ENCODE results near the gene ENOPH1.

ENOPH1 gene

DNA sequence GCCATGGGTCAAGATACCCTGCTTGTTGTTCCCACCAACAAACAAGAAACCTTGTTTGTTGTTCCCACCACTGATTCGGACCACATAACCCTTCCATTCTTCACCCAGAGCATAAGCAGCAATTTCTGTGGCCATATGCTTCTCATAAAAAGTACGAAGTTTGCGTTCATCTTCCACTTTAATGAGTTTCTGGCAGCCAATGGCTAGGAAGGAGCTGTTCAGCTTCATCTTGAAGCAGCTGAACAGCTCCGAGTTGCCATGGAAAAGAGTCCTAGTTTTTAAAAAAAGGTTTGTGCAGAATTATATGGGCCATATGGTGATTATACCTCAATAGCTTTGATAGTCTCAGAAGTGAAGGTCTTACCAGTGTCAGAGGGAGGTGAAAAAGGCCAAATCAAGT is 65.3 kb downstream of the ENOPH1 start:
- Histone ChIP-seq H2AFZ (ENCODE audit: insufficient read depth, low read length, poor library complexity) (no peak overlapping the region), H3K4me3 (ENCODE audit: low read depth, low read length) (no peak overlapping the region), H3K36me3 (ENCODE audit: control insufficient read depth in 1 of 2, insufficient read depth in 2 of 2, low read length in 2 of 2) (no peaks in the 10 kb centered on the region), H2BK120ac (ENCODE audit: insufficient read depth, low read length, poor library complexity) (no peak overlapping the region), H3K27me3 (ENCODE audit: insufficient read depth, low read length) (no peaks in the 10 kb centered on the region), H4K8ac (ENCODE audit: low read depth, low read length) (no peak overlapping the region), H2BK5ac (ENCODE audit: low read depth, low read length, poor library complexity) (no peak overlapping the region), H3K9ac (ENCODE audit: low read length) (no peak overlapping the region), H3K4ac (ENCODE audit: low read depth, low read length) (no peak overlapping the region), H4K91ac (ENCODE audit: low read depth, low read length) (no peak overlapping the region), H3K4me2 (ENCODE audit: low read length) (no peak overlapping the region), H3K79me2 (ENCODE audit: control insufficient read depth, insufficient read depth, low read length, poor library complexity) (no peaks in the 10 kb centered on the region), H2BK12ac (ENCODE audit: low read length) (no peak overlapping the region), H3K14ac (ENCODE audit: low read length) (no peak overlapping the region), H3K27ac (ENCODE audit: low read depth, low read length) (no peak overlapping the region), H3K23ac (ENCODE audit: low read length) (no peak overlapping the region), H3K4me1 (ENCODE audit: control insufficient read depth in 1 of 2, insufficient read depth in 2 of 2, low read length in 2 of 2) (peaks cover 0 to 3% of the 10 kb centered on the region in 2 experiments), H4K12ac (ENCODE audit: low read depth, low read length) (no peak overlapping the region), H3K79me1 (ENCODE audit: low read length) (no peaks in the 10 kb centered on the region), H2AK5ac (ENCODE audit: low read length) (no peak overlapping the region), H3K18ac (ENCODE audit: low read length) (no peak overlapping the region), H3K9me3 (ENCODE audit: insufficient read depth, low read depth, low read length) (no peaks in the 10 kb centered on the region)
- no CpG with 5 or more reads among the region's 4 CpGs for WGBS (ENCODE audit: extremely low coverage, insufficient coverage, insufficient read length)
- DNase-seq = no peak

- no peak overlapping the region for H3K14ac ChIP-seq (ENCODE audit: low read length)
- no peak overlapping the region for H3K18ac ChIP-seq (ENCODE audit: low read length)
- H2BK120ac ChIP-seq (ENCODE audit: insufficient read depth, low read length, poor library complexity) = no peak overlapping the region
- H3K27ac ChIP-seq (ENCODE audit: low read depth, low read length) = no peak overlapping the region
- no CpG with 5 or more reads among the region's 2 CpGs for WGBS (ENCODE audit: extremely low coverage, insufficient coverage, insufficient read length)
- H3K4me2 ChIP-seq (ENCODE audit: low read length) = no peak overlapping the region
- no peak overlapping the region for H3K4ac ChIP-seq (ENCODE audit: low read depth, low read length)
- no peaks in the 10 kb centered on the region for H3K4me1 ChIP-seq (ENCODE audit: control insufficient read depth in 1 of 2, insufficient read depth in 2 of 2, low read length in 2 of 2)
- H3K9me3 ChIP-seq (ENCODE audit: insufficient read depth, low read depth, low read length) = no peaks in the 10 kb centered on the region
- H4K91ac ChIP-seq (ENCODE audit: low read depth, low read length) = no peak overlapping the region
- no peak overlapping the region for H3K23ac ChIP-seq (ENCODE audit: low read length)
- no peak overlapping the region for H2BK12ac ChIP-seq (ENCODE audit: low read length)
- H2AK5ac ChIP-seq (ENCODE audit: low read length) = no peak overlapping the region
- no peaks in the 10 kb centered on the region for H3K36me3 ChIP-seq (ENCODE audit: control insufficient read depth in 1 of 2, insufficient read depth in 2 of 2, low read length in 2 of 2)
- no peak overlapping the region for H3K4me3 ChIP-seq (ENCODE audit: low read depth, low read length)
- no peaks in the 10 kb centered on the region for H3K27me3 ChIP-seq (ENCODE audit: insufficient read depth, low read length)
- no peak overlapping the region for H3K9ac ChIP-seq (ENCODE audit: low read length)
- no peak overlapping the region for H2AFZ ChIP-seq (ENCODE audit: insufficient read depth, low read length, poor library complexity)
- no peak overlapping the region for H4K8ac ChIP-seq (ENCODE audit: low read depth, low read length)
- H3K79me2 ChIP-seq (ENCODE audit: control insufficient read depth, insufficient read depth, low read length, poor library complexity) = no peaks in the 10 kb centered on the region
- no peak overlapping the region for H2BK5ac ChIP-seq (ENCODE audit: low read depth, low read length, poor library complexity)
- H4K12ac ChIP-seq (ENCODE audit: low read depth, low read length) = no peak overlapping the region
- DNase-seq = no peak
- no peaks in the 10 kb centered on the region for H3K79me1 ChIP-seq (ENCODE audit: low read length)
Measured at GRCh38 chr4:82496349-82496748, 66.0 kb downstream of the ENOPH1 start.

- H4K12ac ChIP-seq (ENCODE audit: low read depth, low read length) = no peak overlapping the region
- no peaks in the 10 kb centered on the region for H3K79me1 ChIP-seq (ENCODE audit: low read length)
- H2BK5ac ChIP-seq (ENCODE audit: low read depth, low read length, poor library complexity) = no peak overlapping the region
- H4K91ac ChIP-seq (ENCODE audit: low read depth, low read length) = no peak overlapping the region
- no peak overlapping the region for H3K9ac ChIP-seq (ENCODE audit: low read length)
- H3K23ac ChIP-seq (ENCODE audit: low read length) = no peak overlapping the region
- no peak overlapping the region for H3K4me2 ChIP-seq (ENCODE audit: low read length)
- no peaks in the 10 kb centered on the region for H3K4me1 ChIP-seq (ENCODE audit: control insufficient read depth in 1 of 2, insufficient read depth in 2 of 2, low read length in 2 of 2)
- no peaks in the 10 kb centered on the region for H3K79me2 ChIP-seq (ENCODE audit: control insufficient read depth, insufficient read depth, low read length, poor library complexity)
- H3K36me3 ChIP-seq (ENCODE audit: control insufficient read depth in 1 of 2, insufficient read depth in 2 of 2, low read length in 2 of 2) = no peaks in the 10 kb centered on the region
- no peak overlapping the region for H3K14ac ChIP-seq (ENCODE audit: low read length)
- H2AFZ ChIP-seq (ENCODE audit: insufficient read depth, low read length, poor library complexity) = no peak overlapping the region
- no peak overlapping the region for H3K27ac ChIP-seq (ENCODE audit: low read depth, low read length)
- DNase-seq = no peak
- H3K18ac ChIP-seq (ENCODE audit: low read length) = no peak overlapping the region
- no peak overlapping the region for H3K4ac ChIP-seq (ENCODE audit: low read depth, low read length)
- no peaks in the 10 kb centered on the region for H3K27me3 ChIP-seq (ENCODE audit: insufficient read depth, low read length)
- H3K9me3 ChIP-seq (ENCODE audit: insufficient read depth, low read depth, low read length) = no peaks in the 10 kb centered on the region
- no CpG with 5 or more reads among the region's 6 CpGs for WGBS (ENCODE audit: extremely low coverage, insufficient coverage, insufficient read length)
- H2AK5ac ChIP-seq (ENCODE audit: low read length) = no peak overlapping the region
- H2BK120ac ChIP-seq (ENCODE audit: insufficient read depth, low read length, poor library complexity) = no peak overlapping the region
- no peak overlapping the region for H2BK12ac ChIP-seq (ENCODE audit: low read length)
- H4K8ac ChIP-seq (ENCODE audit: low read depth, low read length) = no peak overlapping the region
- no peak overlapping the region for H3K4me3 ChIP-seq (ENCODE audit: low read depth, low read length)
Measured at GRCh38 chr4:82499738-82500434, 69.5 kb downstream of the ENOPH1 start.

DNA sequence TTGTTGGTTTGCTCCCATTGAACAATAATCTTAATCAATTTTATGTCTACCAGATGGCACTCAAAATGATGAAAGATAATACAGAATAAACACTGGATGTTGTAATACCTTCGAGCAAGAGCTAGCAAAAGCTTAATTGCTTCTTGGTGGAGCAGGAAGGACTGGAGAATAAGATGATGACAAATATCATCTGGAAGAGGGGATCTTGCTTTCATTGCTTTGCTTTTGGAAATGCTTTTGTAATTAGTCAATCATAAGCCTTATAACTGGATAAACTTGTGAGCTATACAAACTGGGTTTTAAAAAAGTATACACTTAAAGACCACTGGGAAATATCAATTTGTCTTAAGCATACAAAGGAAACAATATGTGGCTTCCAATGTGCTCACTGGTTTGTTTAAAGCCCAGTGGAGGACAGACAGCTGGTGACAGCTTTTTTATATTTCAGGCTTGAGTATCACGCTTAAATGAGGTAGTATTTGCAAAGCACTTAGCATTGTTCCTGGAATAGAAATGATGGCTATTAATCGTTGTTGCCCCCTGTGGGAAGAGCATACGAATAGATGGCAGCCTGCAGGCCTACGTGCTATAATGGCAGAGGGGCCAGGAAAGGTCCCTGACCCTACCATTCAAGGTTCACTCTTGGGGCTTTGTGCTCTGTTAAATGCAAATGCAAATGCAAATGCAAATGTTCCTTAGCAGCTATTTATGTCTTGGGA is 70.2 kb downstream of the ENOPH1 start:
- no CpG with 5 or more reads among the region's 5 CpGs for WGBS (ENCODE audit: extremely low coverage, insufficient coverage, insufficient read length)
- Histone ChIP-seq H3K79me1 (ENCODE audit: low read length) (no peaks in the 10 kb centered on the region), H3K18ac (ENCODE audit: low read length) (no peak overlapping the region), H3K9ac (ENCODE audit: low read length) (no peak overlapping the region), H2BK5ac (ENCODE audit: low read depth, low read length, poor library complexity) (no peak overlapping the region), H3K4ac (ENCODE audit: low read depth, low read length) (no peak overlapping the region), H4K8ac (ENCODE audit: low read depth, low read length) (no peak overlapping the region), H3K4me1 (ENCODE audit: control insufficient read depth in 1 of 2, insufficient read depth in 2 of 2, low read length in 2 of 2) (no peaks in the 10 kb centered on the region), H3K36me3 (ENCODE audit: control insufficient read depth in 1 of 2, insufficient read depth in 2 of 2, low read length in 2 of 2) (no peaks in the 10 kb centered on the region), H3K4me3 (ENCODE audit: low read depth, low read length) (no peak overlapping the region), H2BK120ac (ENCODE audit: insufficient read depth, low read length, poor library complexity) (no peak overlapping the region), H3K79me2 (ENCODE audit: control insufficient read depth, insufficient read depth, low read length, poor library complexity) (no peaks in the 10 kb centered on the region), H3K27ac (ENCODE audit: low read depth, low read length) (no peak overlapping the region), H3K23ac (ENCODE audit: low read length) (no peak overlapping the region), H4K91ac (ENCODE audit: low read depth, low read length) (no peak overlapping the region), H3K9me3 (ENCODE audit: insufficient read depth, low read depth, low read length) (no peaks in the 10 kb centered on the region), H3K14ac (ENCODE audit: low read length) (no peak overlapping the region), H2AFZ (ENCODE audit: insufficient read depth, low read length, poor library complexity) (no peak overlapping the region), H2AK5ac (ENCODE audit: low read length) (no peak overlapping the region), H3K27me3 (ENCODE audit: insufficient read depth, low read length) (no peaks in the 10 kb centered on the region), H2BK12ac (ENCODE audit: low read length) (no peak overlapping the region), H4K12ac (ENCODE audit: low read depth, low read length) (no peak overlapping the region), H3K4me2 (ENCODE audit: low read length) (no peak overlapping the region)
- no peak for DNase-seq

Measured in trophoblast cell (in vitro differentiated cells and primary cell).